Renal cortex interstitium (tissue), 15 donors: ENCODE data around the gene MALAT1. TPM values are rescaled to one million over a fixed set of nuclear protein-coding genes. Genes with fewer than 3 reads are reported as not detected.
"Not testable (repeated sequence)": the region's sequence is repeated elsewhere in the genome, so short reads cannot be mapped to it uniquely, and the experiment has no call there.

Source experiments
- DNase-seq, 11 donors: peaks; one replicate each; pipeline ENCODE4 v3.0.0-alpha.2; 2013; ENCODE audit warnings: low read depth in 9 of 11, low spot score in 4 of 11; ENCODE audit errors: extremely low read depth in 1 of 11
- long read RNA-seq, 16 experiments: transcript quantifications; one replicate each; lab custom pipeline, GENCODE V29; 2026
- polyA plus RNA-seq, 3 donors: library from polyadenylated mRNA; unstranded; fragments of 120-200 nt; gene quantifications; one replicate each; pipeline ENCODE4 v1.2.1, GENCODE V29; 2013; ENCODE audit not compliant: insufficient read length in 3 of 3

The MALAT1 gene
- 1,000 to 10,000 TPM in 1 of 3 donors, 100 to 1,000 TPM in 2; 717 to 1,341 (median 810) TPM for polyA plus RNA-seq
- long read RNA-seq, donor 1, full-length matches to known transcripts, result 738 of 738 reads
- long read RNA-seq, donor 1, partial matches to known transcripts, result 0 of 738 reads
- long read RNA-seq, donor 1, other reads (novel, unspliced or antisense), result 0 of 738 reads
- long read RNA-seq, donor 2, full-length matches to known transcripts, result 575 of 575 reads
- long read RNA-seq, donor 2, partial matches to known transcripts, result 0 of 575 reads
- long read RNA-seq, donor 2, other reads (novel, unspliced or antisense), result 0 of 575 reads
- long read RNA-seq, donor 3, full-length matches to known transcripts, result 1,625 of 1,625 reads
- long read RNA-seq, donor 3, partial matches to known transcripts, result 0 of 1,625 reads
- long read RNA-seq, donor 3, other reads (novel, unspliced or antisense), result 0 of 1,625 reads
- long read RNA-seq, donor 4, full-length matches to known transcripts, result 2,276 of 2,276 reads
- long read RNA-seq, donor 4, partial matches to known transcripts, result 0 of 2,276 reads
- long read RNA-seq, donor 4, other reads (novel, unspliced or antisense), result 0 of 2,276 reads
- long read RNA-seq, donor 5, result 0 reads
- long read RNA-seq, donor 6, full-length matches to known transcripts, result 3,470 of 3,470 reads
- long read RNA-seq, donor 6, partial matches to known transcripts, result 0 of 3,470 reads
- long read RNA-seq, donor 6, other reads (novel, unspliced or antisense), result 0 of 3,470 reads
- long read RNA-seq, donor 7, full-length matches to known transcripts, result 2,014 of 2,014 reads
- long read RNA-seq, donor 7, partial matches to known transcripts, result 0 of 2,014 reads
- long read RNA-seq, donor 7, other reads (novel, unspliced or antisense), result 0 of 2,014 reads
- long read RNA-seq, donor 8, full-length matches to known transcripts, result 5,325 of 5,334 reads
- long read RNA-seq, donor 8, partial matches to known transcripts, result 9 of 5,334 reads
- long read RNA-seq, donor 8, other reads (novel, unspliced or antisense), result 0 of 5,334 reads
- long read RNA-seq, donor 9, full-length matches to known transcripts, result 888 of 888 reads
- long read RNA-seq, donor 9, partial matches to known transcripts, result 0 of 888 reads
- long read RNA-seq, donor 9, other reads (novel, unspliced or antisense), result 0 of 888 reads
- long read RNA-seq, donor 10, full-length matches to known transcripts, result 1,877 of 1,877 reads
- long read RNA-seq, donor 10, partial matches to known transcripts, result 0 of 1,877 reads
- long read RNA-seq, donor 10, other reads (novel, unspliced or antisense), result 0 of 1,877 reads
- long read RNA-seq, donor 11, full-length matches to known transcripts, result 1,086 of 1,086 reads
- long read RNA-seq, donor 11, partial matches to known transcripts, result 0 of 1,086 reads
- long read RNA-seq, donor 11, other reads (novel, unspliced or antisense), result 0 of 1,086 reads
- long read RNA-seq, donor 12, full-length matches to known transcripts, result 1,419 of 1,419 reads
- long read RNA-seq, donor 12, partial matches to known transcripts, result 0 of 1,419 reads
- long read RNA-seq, donor 12, other reads (novel, unspliced or antisense), result 0 of 1,419 reads
- long read RNA-seq, donor 13, result 0 reads
- long read RNA-seq, donor 14, full-length matches to known transcripts, result 720 of 720 reads
- long read RNA-seq, donor 14, partial matches to known transcripts, result 0 of 720 reads
- long read RNA-seq, donor 14, other reads (novel, unspliced or antisense), result 0 of 720 reads
- long read RNA-seq, donor 15, full-length matches to known transcripts, result 674 of 674 reads
- long read RNA-seq, donor 15, partial matches to known transcripts, result 0 of 674 reads
- long read RNA-seq, donor 15, other reads (novel, unspliced or antisense), result 0 of 674 reads
- long read RNA-seq, donor 16, full-length matches to known transcripts, result 5,023 of 5,023 reads
- long read RNA-seq, donor 16, partial matches to known transcripts, result 0 of 5,023 reads
- long read RNA-seq, donor 16, other reads (novel, unspliced or antisense), result 0 of 5,023 reads

DNA sequence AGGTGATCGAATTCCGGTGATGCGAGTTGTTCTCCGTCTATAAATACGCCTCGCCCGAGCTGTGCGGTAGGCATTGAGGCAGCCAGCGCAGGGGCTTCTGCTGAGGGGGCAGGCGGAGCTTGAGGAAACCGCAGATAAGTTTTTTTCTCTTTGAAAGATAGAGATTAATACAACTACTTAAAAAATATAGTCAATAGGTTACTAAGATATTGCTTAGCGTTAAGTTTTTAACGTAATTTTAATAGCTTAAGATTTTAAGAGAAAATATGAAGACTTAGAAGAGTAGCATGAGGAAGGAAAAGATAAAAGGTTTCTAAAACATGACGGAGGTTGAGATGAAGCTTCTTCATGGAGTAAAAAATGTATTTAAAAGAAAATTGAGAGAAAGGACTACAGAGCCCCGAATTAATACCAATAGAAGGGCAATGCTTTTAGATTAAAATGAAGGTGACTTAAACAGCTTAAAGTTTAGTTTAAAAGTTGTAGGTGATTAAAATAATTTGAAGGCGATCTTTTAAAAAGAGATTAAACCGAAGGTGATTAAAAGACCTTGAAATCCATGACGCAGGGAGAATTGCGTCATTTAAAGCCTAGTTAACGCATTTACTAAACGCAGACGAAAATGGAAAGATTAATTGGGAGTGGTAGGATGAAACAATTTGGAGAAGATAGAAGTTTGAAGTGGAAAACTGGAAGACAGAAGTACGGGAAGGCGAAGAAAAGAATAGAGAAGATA, at the start of gene MALAT1:
Gene MALAT1 (plus strand): TSS at position 69 of the 736 bp plus-strand sequence.
- peak; percentile 91 to 97 (median 96) for DNase-seq

DNA sequence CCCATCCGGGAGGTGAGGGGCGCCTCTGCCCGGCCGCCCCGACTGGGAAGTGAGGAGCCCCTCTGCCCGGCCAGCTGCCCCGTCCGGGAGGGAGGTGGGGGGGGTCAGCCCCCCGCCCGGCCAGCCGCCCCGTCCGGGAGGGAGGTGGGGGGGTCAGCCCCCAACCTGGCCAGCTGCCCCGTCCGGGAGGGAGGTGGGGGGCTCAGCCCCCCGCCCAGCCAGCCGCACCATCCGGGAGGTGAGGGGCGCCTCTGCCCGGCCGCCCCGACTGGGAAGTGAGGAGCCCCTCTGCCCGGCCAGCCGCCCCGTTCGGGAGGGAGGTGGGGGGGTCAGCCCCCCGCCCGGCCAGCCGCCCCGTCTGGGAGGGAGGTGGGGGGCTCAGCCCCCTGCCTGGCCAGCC, 47.5 kb upstream of the MALAT1 start:
- not testable (repeated sequence) for DNase-seq

GRCh38 chr11:65452259-65452658, 46.6 kb upstream of the MALAT1 start:
- not testable (repeated sequence) for DNase-seq

DNA sequence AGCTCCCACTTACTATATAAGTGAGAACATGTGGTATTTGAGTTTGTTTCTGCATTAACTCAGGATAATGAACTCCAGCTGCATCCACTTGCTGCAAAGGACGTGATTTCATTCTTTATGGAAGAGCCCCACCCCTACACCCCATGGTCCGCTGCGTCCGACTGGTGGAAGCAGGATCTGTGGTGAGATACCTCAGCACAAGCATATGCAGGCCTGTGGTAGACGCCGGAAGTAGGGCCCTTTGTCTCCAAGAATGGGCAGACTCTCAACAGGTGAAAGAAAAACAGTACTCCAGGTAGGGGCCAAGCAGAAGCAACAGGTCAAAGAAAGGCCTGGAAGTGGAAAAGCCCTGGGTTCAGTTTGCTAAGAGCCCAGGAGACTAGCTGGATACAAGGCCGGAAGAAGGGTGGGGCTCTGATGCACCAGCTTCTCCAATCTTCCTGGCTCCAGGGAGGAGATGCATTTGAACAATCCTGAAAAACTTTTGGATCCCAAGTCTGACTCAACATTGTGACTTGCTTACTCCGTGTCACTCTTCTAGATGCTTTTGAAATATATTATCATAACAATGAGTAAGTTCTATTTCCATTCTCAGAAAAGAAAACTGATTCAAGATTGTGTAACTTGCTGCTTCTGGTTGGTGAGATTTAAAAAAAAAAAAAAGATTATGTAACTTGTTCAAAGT, 45.9 kb upstream of the MALAT1 start:
- DNase-seq, result no peak

DNA sequence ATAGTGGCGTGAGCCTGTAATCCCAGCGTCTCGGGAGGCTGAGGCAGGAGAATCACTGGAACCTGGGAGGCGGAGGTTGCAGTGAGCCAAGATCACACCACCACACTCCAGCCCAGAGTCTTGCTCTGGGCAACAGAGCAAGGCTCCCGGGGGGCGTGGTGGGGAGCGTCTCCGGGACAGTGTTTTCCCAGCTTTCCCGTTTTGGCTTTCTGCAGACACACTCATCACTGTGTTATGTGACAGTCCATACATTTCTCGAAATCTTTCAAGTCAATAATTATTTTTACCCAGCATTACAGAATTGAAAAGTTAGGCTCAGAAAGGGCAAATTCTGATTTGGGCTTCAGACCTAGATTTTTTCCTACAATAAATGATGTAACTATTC, 44.5 kb upstream of the MALAT1 start:
- DNase-seq, result no peak

DNA sequence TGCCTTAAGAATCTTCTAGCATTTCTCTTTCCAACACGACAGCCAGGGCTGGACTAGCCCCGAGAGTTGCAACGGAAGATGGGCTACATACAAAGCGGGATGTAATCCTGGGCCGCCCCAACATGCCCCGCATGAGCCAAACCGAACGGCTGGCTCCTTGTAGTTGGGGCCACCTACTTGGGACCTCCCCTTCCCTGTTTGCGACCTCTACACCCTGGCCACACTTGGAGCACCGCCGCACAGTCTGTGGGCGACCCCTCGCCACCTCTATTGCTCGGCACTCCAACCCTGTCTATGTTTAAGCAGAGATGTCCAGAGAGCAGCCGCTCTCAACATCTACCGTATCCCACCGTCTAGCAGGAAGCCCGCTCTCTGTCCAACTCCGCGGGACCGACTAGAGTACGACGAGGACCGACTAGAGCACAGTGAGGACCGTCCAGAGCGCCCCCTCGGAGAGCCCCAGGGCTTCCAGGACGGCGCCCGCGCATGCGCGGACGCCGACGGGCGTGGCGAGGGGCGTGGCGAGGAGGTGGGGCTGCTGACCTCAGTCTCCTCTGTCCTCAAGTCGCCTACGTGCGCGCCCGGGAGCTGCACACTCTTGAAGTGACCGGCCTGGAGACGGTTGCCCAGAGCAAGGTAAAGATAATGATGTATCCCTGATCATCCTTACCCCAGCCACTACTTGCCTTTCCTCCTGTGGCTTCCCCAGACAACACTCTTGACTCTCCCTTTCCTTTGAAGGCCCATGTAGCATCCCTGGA, 44.0 kb upstream of the MALAT1 start:
- DNase-seq, result peak in 7 of 11 donors; percentile 79 to 85 (median 81)

GRCh38 chr11:65456418-65456817, 42.4 kb upstream of the MALAT1 start:
- no peak for DNase-seq

DNA sequence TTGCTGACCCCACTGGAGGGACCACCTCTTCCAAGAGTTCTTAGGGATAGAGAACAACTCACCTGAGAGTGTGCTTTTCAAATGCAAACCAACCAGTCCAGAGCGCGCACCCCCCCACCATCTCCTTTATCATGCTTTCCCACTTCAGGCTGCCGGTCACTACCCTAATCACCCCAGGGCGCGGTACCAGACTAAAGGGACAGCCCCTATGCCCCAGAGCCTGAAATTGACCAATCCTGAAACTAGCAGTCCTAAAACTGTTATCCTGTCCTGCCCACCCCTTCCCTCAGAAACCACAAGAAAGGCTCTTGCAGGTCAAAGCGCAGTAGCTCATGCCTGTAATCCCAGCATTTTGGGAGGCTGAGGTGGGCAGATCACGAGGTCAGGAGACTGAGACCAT, 39.3 kb upstream of the MALAT1 start:
- no peak for DNase-seq

DNA sequence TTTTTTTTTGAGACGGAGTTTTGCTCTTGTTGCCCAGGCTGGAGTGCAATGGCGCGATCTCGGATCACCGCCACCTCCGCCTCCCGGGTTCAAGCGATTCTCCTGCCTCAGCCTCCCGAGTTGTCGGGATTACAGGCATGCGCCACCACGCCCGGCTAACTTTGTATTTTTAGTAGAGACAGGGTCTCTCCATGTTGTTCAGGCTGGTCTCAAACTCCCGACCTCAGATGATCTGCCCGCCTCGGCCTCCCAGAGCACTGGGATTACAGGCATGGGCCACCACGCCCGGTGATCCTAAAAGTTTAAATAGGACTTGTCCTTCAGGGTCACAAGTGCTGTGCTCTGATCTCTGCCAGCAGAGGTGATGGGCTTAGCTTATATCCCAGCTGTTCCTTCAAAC, 33.4 kb upstream of the MALAT1 start:
- DNase-seq, result not testable (repeated sequence)

- not testable (repeated sequence) for DNase-seq
Measured at GRCh38 chr11:65467306-65467705, 31.5 kb upstream of the MALAT1 start.

DNA sequence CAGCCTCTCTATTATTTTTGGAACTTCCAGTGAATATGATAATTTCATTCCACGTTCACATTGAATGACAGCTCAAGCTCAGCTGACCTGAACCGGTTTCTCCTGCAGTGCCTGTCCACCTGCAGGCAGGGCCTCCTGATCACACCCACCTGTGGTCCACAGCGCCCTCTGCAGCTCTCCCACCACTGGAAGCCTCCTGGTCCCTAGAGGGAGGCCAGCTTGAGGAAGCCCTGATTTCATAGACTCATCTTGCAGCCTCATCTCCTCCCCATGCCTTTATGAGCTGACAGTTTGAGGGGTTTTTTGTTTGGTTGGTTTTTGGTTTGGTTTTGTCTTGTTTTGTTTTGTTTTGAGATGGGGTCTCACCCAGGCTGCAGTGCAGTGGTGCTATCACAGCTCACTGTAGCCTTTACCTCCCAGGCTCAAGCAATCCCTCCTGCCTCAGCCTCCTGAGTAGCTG, 29.9 kb upstream of the MALAT1 start:
- no peak for DNase-seq

DNA sequence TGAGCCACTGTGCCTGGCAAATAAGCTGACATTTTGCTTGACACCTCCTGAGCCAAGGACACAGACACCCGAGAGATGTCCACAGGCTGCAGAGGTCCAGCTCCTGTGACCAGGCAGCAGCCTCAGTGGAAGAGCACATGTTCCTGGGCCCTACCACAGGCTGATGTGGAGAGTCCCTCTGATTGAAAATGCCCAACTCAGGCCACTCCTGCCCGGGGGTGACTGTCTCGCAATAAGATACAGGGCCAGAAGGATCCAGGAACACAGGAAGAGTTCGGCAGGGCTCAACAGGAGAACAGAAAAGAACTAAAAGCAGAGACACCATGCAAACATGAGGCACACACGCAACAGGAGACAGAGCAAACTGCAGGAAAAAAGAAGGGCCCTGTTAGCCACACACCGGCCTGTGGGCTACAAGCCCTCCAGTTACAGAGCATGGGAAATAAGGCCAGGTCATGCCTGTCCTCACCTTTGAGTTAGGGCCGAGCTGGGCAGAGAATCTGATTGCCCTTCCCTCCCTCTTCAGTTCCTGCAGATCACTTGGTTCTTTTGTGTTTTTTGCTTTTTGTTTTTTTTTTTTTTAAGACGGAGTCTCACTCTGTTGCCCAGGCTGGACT, 28.3 kb upstream of the MALAT1 start:
- DNase-seq, result no peak

GRCh38 chr11:65471447-65471891, 27.4 kb upstream of the MALAT1 start:
- no peak for DNase-seq

DNA sequence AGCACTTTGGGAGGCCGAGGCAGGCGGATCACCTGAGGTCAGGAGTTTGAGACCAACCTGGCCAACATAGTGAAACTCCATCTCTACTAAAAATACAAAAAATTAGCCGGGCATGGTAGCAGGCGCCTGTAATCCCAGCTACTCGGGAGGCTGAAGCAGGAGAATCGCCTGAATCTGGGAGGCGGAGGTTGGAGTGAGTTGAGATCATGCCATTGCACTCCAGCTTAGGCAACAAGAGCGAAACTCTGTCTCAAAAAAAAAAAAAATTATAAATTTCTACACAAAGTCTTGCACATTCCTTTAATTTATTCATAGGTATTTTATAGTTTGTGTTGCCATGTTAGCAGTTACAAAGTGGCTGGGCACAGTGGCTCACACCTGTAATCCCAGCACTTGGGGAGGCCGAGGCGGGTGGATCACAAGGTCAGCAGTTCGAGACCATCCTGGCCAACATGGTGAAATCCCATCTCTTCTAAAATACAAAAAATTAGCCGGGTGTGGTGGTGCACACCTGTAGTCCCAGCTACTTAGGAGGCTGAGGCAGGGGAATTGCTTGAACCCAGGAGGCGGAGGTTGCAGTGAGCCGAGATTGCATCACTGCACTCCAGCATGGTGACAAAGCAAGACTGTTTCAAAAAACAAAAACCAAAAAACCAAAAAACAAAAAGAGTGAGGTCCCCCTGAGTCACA, 26.1 kb upstream of the MALAT1 start:
- DNase-seq, result not testable (repeated sequence)
